HepG2 (cell line): Measurements from ENCODE around the gene BCAM. TPM values are rescaled to one million over a fixed set of nuclear protein-coding genes. Genes with fewer than 3 reads are reported as not detected.

Experiments
- EZH2 ChIP-seq: conservative IDR thresholded peaks from 2 replicates; pipeline ENCODE4 v1.6.1; 2012; ENCODE audit warnings: mild to moderate bottlenecking, low read depth, low read length, moderate library complexity
- FOXJ3 ChIP-seq: sonication (generic); formaldehyde crosslinking; IDR thresholded peaks from 2 replicates; pipeline ENCODE4 v1.4.0; 2020; ENCODE audit warnings: missing genetic modification reagents, mild to moderate bottlenecking, borderline replicate concordance
- HMG20A ChIP-seq: IDR thresholded peaks from 2 replicates; pipeline ENCODE4 v1.6.1; 2016; ENCODE audit warnings: borderline replicate concordance
- HNRNPL ChIP-seq: fragments of 200-400 bp; formaldehyde crosslinking; IDR thresholded peaks from 2 replicates; pipeline ENCODE4 v1.6.1; 2017; ENCODE audit warnings: mild to moderate bottlenecking, low read depth, low read length
- HOXA9 ChIP-seq: sonication (generic); formaldehyde crosslinking; IDR thresholded peaks from 2 replicates; pipeline ENCODE4 v1.8.1; 2022; ENCODE audit warnings: missing genetic modification reagents, mild to moderate bottlenecking, moderate library complexity, borderline replicate concordance
- KDM1A ChIP-seq: IDR thresholded peaks from 2 replicates; pipeline ENCODE4 v1.6.1; 2016; ENCODE audit warnings: missing compliant biosample characterization
- KDM4B ChIP-seq: sonication (generic); formaldehyde crosslinking; IDR thresholded peaks from 2 replicates; pipeline ENCODE4 v1.4.0; 2020; ENCODE audit warnings: missing genetic modification reagents
- KLF12 ChIP-seq: sonication (generic); formaldehyde crosslinking; IDR thresholded peaks from 2 replicates; pipeline ENCODE4 v1.4.0; 2020; ENCODE audit warnings: missing genetic modification reagents, borderline replicate concordance
- KLF16 ChIP-seq, 2 experiments: sonication (generic) in 1 of 2; formaldehyde crosslinking in 1 of 2; IDR thresholded peaks; 2 replicates each; pipeline versions ENCODE4 v1.6.1 to v1.8.0; 2016 to 2023; ENCODE audit warnings: missing genetic modification reagents in 2 of 2, missing compliant biosample characterization in 1 of 2
- MTF2 ChIP-seq: sonication (generic); formaldehyde crosslinking; IDR thresholded peaks from 2 replicates; pipeline ENCODE4 v1.5.0; 2020; ENCODE audit warnings: missing genetic modification reagents, borderline replicate concordance
- NCOR1 ChIP-seq: fragments of 200-600 bp; sonication (generic); IDR thresholded peaks from 2 replicates; pipeline ENCODE4 v1.7.0; 2017; ENCODE audit warnings: antibody characterized with exemption, low read length, borderline replicate concordance
- NKX3-1 ChIP-seq: sonication (generic); formaldehyde crosslinking; IDR thresholded peaks from 2 replicates; pipeline ENCODE4 v1.5.0; 2020; ENCODE audit warnings: missing genetic modification reagents
- TCF7 ChIP-seq: sonication (generic); IDR thresholded peaks from 2 replicates; pipeline ENCODE4 v1.6.1; 2016; ENCODE audit warnings: antibody characterized with exemption, low read depth
- ZFAT ChIP-seq: sonication (generic); formaldehyde crosslinking; conservative IDR thresholded peaks from 2 replicates; pipeline ENCODE4 v1.8.1; 2023; ENCODE audit warnings: missing genetic modification reagents, inconsistent platforms
- ZFY ChIP-seq: sonication (generic); formaldehyde crosslinking; IDR thresholded peaks from 2 replicates; pipeline ENCODE4 v1.4.0; 2020; ENCODE audit warnings: missing genetic modification reagents
- ZNF20 ChIP-seq: sonication (generic); formaldehyde crosslinking; IDR thresholded peaks from 2 replicates; pipeline ENCODE4 v1.4.0; 2020; ENCODE audit warnings: mild to moderate bottlenecking, moderate library complexity, missing genetic modification reagents
- ZNF451 ChIP-seq: sonication (generic); formaldehyde crosslinking; IDR thresholded peaks from 2 replicates; pipeline ENCODE4 v1.5.0; 2020; ENCODE audit warnings: mild to moderate bottlenecking, missing genetic modification reagents
- ZNF792 ChIP-seq: IDR thresholded peaks from 2 replicates; pipeline ENCODE4 v1.6.1; 2016
- polyA plus RNA-seq, 8 experiments: library from polyadenylated mRNA; depleted of rRNA in 3 of 8; stranded (reverse) in 7 of 8; unstranded in 1 of 8; fragments of >200 nt; fragmentation: Illumina TruSeq in 4 of 8; extraction: Trizol in 4 of 8; gene quantifications; 2 replicates each; pipeline versions ENCODE4 v1.2.1 to v1.2.3, GENCODE V29; 2011 to 2016; ENCODE audit warnings: low read depth in 4 of 8, missing spikeins in 1 of 8, mixed read lengths in 1 of 8; ENCODE audit not compliant: insufficient read depth in 1 of 8
- total RNA-seq, 5 experiments: library from RNA; depleted of rRNA; stranded (reverse); fragments of >200 nt; fragmentation: Illumina TruSeq; extraction: Trizol; gene quantifications; 2 replicates each; pipeline ENCODE4 v1.2.3, GENCODE V29; 2016; ENCODE audit warnings: low read depth in 1 of 5
- TF ChIP-seq, protein P1 (sequence below): sonication (generic); formaldehyde crosslinking; conservative IDR thresholded peaks from 2 replicates; pipeline ENCODE4 v1.4.0; 2020; ENCODE audit warnings: missing genetic modification reagents
- TF ChIP-seq, protein P2 (sequence below): sonication (generic); formaldehyde crosslinking; conservative IDR thresholded peaks from 2 replicates; pipeline ENCODE4 v1.8.0; 2022; ENCODE audit warnings: missing genetic modification reagents
- TF ChIP-seq, protein P3 (sequence below): sonication (generic); formaldehyde crosslinking; IDR thresholded peaks from 2 replicates; pipeline ENCODE4 v1.4.0; 2020; ENCODE audit warnings: missing genetic modification reagents, borderline replicate concordance
- TF ChIP-seq, protein P4 (sequence below): sonication (generic); formaldehyde crosslinking; IDR thresholded peaks from 2 replicates; pipeline ENCODE4 v1.4.0; 2020; ENCODE audit warnings: mild to moderate bottlenecking, missing genetic modification reagents

BCAM gene
- total and polyA plus RNA-seq, 2 of the 13 experiments (the other 11 are each of a cell fraction or from before 2014, with no cell fraction given), result 51.2 to 62.7 TPM

DNA sequence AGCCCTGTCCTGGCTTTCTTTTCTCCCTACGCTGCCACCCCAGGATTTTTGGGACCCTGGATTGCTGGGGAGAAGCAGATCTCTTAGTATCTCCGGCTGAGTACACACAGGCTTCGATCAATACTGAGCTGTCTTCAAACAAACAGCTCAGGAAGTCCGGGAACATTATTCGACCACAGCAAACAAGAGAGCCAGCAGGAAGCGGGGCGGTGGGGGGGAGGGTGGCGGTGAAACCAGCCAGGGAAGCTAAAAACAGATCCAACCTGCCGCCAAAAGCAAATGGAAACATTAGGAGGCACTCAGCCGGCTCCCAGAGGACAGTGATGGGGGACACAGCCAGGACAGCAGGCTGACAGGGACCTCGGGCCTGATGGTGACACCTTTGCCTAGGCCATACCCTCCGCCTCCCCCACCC lies 12.2 kb upstream of the BCAM start (continued):
- TF ChIP-seq, protein P1, sequence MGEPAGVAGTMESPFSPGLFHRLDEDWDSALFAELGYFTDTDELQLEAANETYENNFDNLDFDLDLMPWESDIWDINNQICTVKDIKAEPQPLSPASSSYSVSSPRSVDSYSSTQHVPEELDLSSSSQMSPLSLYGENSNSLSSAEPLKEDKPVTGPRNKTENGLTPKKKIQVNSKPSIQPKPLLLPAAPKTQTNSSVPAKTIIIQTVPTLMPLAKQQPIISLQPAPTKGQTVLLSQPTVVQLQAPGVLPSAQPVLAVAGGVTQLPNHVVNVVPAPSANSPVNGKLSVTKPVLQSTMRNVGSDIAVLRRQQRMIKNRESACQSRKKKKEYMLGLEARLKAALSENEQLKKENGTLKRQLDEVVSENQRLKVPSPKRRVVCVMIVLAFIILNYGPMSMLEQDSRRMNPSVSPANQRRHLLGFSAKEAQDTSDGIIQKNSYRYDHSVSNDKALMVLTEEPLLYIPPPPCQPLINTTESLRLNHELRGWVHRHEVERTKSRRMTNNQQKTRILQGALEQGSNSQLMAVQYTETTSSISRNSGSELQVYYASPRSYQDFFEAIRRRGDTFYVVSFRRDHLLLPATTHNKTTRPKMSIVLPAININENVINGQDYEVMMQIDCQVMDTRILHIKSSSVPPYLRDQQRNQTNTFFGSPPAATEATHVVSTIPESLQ (CRISPR knock-in tag), result no peak
- no peak for TF ChIP-seq HNRNPL
- no peak for TF ChIP-seq NKX3-1 (CRISPR knock-in tag)
- 0 out of 2 replicates have a peak, but pooled peaks have one; percentile 22 for TF ChIP-seq KLF12 (CRISPR knock-in tag)
- TF ChIP-seq TCF7, result peak; percentile 90
- TF ChIP-seq FOXJ3 (CRISPR knock-in tag), result peak; percentile 63; the same call in 1 of the 2 replicates
- no peak for TF ChIP-seq MTF2
- TF ChIP-seq, protein P2, sequence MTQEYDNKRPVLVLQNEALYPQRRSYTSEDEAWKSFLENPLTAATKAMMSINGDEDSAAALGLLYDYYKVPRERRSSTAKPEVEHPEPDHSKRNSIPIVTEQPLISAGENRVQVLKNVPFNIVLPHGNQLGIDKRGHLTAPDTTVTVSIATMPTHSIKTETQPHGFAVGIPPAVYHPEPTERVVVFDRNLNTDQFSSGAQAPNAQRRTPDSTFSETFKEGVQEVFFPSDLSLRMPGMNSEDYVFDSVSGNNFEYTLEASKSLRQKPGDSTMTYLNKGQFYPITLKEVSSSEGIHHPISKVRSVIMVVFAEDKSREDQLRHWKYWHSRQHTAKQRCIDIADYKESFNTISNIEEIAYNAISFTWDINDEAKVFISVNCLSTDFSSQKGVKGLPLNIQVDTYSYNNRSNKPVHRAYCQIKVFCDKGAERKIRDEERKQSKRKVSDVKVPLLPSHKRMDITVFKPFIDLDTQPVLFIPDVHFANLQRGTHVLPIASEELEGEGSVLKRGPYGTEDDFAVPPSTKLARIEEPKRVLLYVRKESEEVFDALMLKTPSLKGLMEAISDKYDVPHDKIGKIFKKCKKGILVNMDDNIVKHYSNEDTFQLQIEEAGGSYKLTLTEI (CRISPR knock-in tag), result no peak
- TF ChIP-seq ZFAT, result no peak
- TF ChIP-seq NCOR1, result peak; percentile 45; the same call in 1 of the 2 replicates
- TF ChIP-seq HMG20A, result peak; percentile 58; the same call in 1 of the 2 replicates
- TF ChIP-seq, protein P3, sequence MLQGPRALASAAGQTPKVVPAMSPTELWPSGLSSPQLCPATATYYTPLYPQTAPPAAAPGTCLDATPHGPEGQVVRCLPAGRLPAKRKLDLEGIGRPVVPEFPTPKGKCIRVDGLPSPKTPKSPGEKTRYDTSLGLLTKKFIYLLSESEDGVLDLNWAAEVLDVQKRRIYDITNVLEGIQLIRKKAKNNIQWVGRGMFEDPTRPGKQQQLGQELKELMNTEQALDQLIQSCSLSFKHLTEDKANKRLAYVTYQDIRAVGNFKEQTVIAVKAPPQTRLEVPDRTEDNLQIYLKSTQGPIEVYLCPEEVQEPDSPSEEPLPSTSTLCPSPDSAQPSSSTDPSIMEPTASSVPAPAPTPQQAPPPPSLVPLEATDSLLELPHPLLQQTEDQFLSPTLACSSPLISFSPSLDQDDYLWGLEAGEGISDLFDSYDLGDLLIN (CRISPR knock-in tag), result peak; percentile 60; the same call in 1 of the 2 replicates
- TF ChIP-seq HOXA9, result no peak
- no peak for TF ChIP-seq ZNF20 (CRISPR knock-in tag)
- TF ChIP-seq ZNF451 (CRISPR knock-in tag), result peak; percentile 58; the same call in 1 of the 2 replicates
- TF ChIP-seq, protein P4, sequence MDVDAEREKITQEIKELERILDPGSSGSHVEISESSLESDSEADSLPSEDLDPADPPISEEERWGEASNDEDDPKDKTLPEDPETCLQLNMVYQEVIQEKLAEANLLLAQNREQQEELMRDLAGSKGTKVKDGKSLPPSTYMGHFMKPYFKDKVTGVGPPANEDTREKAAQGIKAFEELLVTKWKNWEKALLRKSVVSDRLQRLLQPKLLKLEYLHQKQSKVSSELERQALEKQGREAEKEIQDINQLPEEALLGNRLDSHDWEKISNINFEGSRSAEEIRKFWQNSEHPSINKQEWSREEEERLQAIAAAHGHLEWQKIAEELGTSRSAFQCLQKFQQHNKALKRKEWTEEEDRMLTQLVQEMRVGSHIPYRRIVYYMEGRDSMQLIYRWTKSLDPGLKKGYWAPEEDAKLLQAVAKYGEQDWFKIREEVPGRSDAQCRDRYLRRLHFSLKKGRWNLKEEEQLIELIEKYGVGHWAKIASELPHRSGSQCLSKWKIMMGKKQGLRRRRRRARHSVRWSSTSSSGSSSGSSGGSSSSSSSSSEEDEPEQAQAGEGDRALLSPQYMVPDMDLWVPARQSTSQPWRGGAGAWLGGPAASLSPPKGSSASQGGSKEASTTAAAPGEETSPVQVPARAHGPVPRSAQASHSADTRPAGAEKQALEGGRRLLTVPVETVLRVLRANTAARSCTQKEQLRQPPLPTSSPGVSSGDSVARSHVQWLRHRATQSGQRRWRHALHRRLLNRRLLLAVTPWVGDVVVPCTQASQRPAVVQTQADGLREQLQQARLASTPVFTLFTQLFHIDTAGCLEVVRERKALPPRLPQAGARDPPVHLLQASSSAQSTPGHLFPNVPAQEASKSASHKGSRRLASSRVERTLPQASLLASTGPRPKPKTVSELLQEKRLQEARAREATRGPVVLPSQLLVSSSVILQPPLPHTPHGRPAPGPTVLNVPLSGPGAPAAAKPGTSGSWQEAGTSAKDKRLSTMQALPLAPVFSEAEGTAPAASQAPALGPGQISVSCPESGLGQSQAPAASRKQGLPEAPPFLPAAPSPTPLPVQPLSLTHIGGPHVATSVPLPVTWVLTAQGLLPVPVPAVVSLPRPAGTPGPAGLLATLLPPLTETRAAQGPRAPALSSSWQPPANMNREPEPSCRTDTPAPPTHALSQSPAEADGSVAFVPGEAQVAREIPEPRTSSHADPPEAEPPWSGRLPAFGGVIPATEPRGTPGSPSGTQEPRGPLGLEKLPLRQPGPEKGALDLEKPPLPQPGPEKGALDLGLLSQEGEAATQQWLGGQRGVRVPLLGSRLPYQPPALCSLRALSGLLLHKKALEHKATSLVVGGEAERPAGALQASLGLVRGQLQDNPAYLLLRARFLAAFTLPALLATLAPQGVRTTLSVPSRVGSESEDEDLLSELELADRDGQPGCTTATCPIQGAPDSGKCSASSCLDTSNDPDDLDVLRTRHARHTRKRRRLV (CRISPR knock-in tag), result 0 out of 2 replicates have a peak, but pooled peaks have one; percentile 37
- no peak for TF ChIP-seq EZH2
- peak in 1 of 2 experiments; percentile 53; a peak in 1 of 4 replicates for TF ChIP-seq KLF16 (CRISPR knock-in tag; IDR thresholded peaks at IDR 0.05)
- TF ChIP-seq KDM4B, result peak; percentile 62; the same call in 1 of the 2 replicates
- TF ChIP-seq ZNF792 (CRISPR knock-in tag), result 0 out of 2 replicates have a peak, but pooled peaks have one; percentile 31
- TF ChIP-seq ZFY, result peak; percentile 42; the same call in 1 of the 2 replicates
- TF ChIP-seq KDM1A (CRISPR knock-in tag), result no peak
